ENCODE results near the gene SEMA4D. TPM values are rescaled to one million over a fixed set of nuclear protein-coding genes. Genes with fewer than 3 reads are reported as not detected.

Gene SEMA4D, protein sequence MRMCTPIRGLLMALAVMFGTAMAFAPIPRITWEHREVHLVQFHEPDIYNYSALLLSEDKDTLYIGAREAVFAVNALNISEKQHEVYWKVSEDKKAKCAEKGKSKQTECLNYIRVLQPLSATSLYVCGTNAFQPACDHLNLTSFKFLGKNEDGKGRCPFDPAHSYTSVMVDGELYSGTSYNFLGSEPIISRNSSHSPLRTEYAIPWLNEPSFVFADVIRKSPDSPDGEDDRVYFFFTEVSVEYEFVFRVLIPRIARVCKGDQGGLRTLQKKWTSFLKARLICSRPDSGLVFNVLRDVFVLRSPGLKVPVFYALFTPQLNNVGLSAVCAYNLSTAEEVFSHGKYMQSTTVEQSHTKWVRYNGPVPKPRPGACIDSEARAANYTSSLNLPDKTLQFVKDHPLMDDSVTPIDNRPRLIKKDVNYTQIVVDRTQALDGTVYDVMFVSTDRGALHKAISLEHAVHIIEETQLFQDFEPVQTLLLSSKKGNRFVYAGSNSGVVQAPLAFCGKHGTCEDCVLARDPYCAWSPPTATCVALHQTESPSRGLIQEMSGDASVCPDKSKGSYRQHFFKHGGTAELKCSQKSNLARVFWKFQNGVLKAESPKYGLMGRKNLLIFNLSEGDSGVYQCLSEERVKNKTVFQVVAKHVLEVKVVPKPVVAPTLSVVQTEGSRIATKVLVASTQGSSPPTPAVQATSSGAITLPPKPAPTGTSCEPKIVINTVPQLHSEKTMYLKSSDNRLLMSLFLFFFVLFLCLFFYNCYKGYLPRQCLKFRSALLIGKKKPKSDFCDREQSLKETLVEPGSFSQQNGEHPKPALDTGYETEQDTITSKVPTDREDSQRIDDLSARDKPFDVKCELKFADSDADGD
- 0.98 and 1.3 TPM in 2 replicates for total RNA-seq (2014; rRNA removed; shearing (Covaris generic))
- 5.5 and 7.7 TPM in 2 replicates for polyA plus RNA-seq (2015; cell fraction: cytosol; rRNA removed)
- 9.3 and 12.7 TPM in 2 replicates for polyA plus RNA-seq (2015; cell fraction: nucleus; rRNA removed)

GRCh38 chr9:89497978-89498851, at the start of gene SEMA4D:
Gene SEMA4D, minus strand, starts transcription at chr9:89498113. Its CDS starts 92,657 bp downstream, at chr9:89405456.
- DNase-seq (ENCODE audit: low read depth, low spot score), result peak; percentile 68
- in situ Hi-C loops (cut with HindIII; ENCODE audit: low pct_unique_long_range_greater_than_20kb, low sequenced_read_pairs), result no loop called here

DNA sequence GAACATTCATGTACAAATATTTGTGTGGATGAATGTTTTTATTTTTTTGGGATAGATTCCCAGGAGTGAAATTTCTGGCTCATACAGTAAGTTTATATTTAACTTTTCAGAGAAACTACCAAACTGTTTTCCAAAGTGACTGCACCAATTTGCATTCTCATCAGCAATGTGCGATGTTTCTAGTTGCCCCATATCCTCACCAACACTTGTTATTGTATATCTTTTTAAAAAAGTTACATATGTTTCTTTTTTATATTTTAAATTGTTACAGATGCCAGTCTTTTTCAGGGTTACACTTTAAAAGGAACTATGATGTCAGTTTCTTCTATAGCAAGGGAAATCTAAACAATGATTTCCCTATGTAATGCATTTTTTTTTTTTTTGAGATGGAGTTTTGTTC, 49.1 kb upstream of the SEMA4D start:
- no peak for DNase-seq (ENCODE audit: low read depth, low spot score)
- in situ Hi-C loops (cut with HindIII; ENCODE audit: low pct_unique_long_range_greater_than_20kb, low sequenced_read_pairs), result no loop called here

DNA sequence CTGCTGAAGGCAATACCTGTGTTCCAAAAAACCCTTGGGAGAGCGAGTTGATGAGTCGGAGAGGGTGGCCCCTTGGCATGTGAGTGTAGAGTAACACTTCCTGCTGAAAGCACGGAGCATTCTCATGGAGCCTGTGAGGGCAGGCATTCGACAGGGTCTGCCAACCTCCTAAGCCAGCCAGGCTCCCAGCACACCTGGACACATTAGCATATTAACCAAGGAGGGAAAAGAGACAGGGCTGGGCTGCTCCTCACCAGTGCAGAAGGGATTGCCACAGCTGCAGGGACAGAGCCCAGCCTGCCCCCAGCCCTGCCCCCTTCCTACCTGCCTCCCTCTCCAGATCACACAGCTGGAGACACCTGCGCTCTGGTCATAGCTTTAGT, 46.4 kb upstream of the SEMA4D start:
- in situ Hi-C loops (cut with HindIII; ENCODE audit: low pct_unique_long_range_greater_than_20kb, low sequenced_read_pairs), result no loop called here
- DNase-seq (ENCODE audit: low read depth, low spot score), result no peak

DNA sequence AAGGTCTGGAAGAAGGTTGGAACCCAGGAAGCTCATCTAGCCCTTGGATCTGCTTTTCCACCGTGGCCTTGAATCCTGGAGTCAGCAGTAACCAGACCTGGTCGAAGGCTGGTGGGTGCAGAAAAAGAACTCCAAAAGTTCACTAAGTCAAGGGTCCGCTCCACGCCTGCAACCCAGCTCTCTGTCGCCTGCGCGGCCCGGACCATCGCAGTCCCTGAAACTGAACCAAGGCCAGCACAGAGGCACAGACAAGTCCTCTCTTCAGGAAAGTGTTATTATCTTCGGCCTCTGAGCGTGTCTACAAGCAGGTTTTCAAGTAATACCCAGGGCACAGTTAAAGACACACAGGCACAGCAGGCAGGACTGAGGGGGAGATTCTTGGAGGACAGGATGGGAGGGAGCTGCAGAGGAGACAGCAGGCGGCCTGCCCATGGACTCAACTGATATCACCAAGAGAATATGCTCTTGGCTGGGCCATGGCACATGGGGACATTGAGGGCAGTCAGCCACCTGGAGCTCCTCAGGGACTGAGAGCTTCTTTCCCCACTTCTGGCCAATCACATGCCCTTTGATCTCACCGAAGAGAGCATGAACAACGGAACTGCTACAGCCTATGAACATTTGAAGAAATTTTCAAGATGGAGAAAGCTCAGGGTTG, 45.8 kb upstream of the SEMA4D start:
- no peak for DNase-seq (ENCODE audit: low read depth, low spot score)
- in situ Hi-C loops (cut with HindIII; ENCODE audit: low pct_unique_long_range_greater_than_20kb, low sequenced_read_pairs), result no loop called here

DNA sequence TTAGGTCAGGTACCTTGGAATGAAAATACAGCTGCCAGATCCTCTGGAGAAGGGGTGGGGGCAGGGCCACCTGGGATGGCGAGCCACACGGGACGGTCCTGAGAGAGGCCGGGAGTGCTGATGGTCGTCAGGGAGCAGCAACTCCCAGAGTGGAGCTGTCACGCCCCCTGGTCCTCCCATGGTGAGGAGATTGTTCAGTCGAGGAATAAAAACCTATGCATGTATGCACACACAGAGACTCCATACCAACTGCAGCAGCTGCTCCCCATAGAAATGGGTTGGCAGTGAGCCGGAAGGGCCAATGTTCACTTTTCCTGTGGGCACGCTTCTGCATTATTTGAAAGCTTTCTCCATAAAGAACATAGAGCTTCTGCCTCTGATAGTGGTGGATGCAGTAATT, 45.2 kb upstream of the SEMA4D start:
- DNase-seq (ENCODE audit: low read depth, low spot score), result no peak
- in situ Hi-C loops (cut with HindIII; ENCODE audit: low pct_unique_long_range_greater_than_20kb, low sequenced_read_pairs), result no loop called here

- in situ Hi-C loops (cut with HindIII; ENCODE audit: low pct_unique_long_range_greater_than_20kb, low sequenced_read_pairs), result no loop called here
Observed at GRCh38 chr9:89542401-89543021, 44.6 kb upstream of the SEMA4D start.

DNA sequence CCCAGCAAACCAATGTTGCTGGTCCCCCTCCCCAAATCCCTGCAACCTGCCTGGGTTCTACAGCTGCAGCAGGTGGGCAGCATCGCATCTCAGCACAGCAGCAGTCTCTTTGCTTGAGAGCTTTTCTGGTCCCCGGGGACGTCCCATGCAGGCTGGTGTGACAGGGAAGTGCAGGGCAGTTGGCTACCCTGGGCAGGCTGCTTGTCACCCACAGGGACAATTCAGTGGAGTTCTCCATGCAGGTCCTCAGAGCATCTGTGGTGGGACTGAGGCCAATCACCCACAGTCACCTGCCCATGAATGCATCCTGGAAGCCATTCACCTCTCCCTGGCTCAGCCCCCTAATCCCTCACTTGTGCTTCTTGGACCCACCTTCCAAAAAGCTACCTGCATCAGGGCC, 43.9 kb upstream of the SEMA4D start:
- DNase-seq (ENCODE audit: low read depth, low spot score), result no peak
- in situ Hi-C loops (cut with HindIII; ENCODE audit: low pct_unique_long_range_greater_than_20kb, low sequenced_read_pairs), result no loop called here

More at GRCh38 chr9:89542401-89543021, 44.6 kb upstream of the SEMA4D start:
- DNase-seq (ENCODE audit: low read depth, low spot score), result no peak

DNA sequence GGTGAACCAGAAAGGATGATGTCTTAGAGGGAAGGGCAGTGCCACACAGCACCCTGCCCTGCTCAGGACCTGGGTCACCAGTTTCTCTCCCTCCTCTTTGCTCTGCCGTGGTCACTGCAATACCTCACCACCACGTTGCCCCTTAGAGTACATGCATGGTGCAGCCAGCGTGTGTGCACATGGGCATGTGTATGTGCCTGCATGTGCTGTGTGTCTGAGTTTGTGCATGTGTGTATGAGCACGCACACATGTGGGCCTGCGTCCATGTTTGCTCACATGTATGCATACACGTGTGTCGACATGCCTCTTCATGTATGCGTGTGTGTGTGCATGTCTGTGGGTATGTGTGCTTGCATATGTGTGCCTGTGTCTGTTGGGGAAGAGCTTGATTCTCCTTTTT, 41.5 kb upstream of the SEMA4D start:
- DNase-seq (ENCODE audit: low read depth, low spot score), result no peak
- in situ Hi-C loops (cut with HindIII; ENCODE audit: low pct_unique_long_range_greater_than_20kb, low sequenced_read_pairs), result no loop called here

DNA sequence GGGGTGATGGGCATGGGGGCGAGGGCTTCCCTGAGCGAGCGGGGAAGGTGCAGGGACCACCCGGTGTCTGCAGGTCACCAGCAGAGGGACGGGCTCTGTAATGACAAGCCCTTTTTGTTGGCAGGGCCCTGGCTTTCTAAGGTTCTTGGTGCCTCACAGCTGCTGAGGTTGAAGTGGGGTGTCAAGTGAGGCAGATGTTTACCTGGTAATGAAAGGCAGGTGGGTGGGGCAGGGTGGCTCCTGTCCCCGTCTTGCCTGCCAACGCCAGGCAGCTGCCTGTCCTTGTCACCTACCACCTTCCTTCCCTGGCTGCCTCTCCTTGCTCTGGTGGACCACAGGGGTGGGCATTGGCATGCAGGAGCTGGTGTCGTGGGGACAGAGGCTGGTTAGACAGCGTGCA, 41.0 kb upstream of the SEMA4D start:
- in situ Hi-C loops (cut with HindIII; ENCODE audit: low pct_unique_long_range_greater_than_20kb, low sequenced_read_pairs), result no loop called here
- DNase-seq (ENCODE audit: low read depth, low spot score), result no peak

- in situ Hi-C loops (cut with HindIII; ENCODE audit: low pct_unique_long_range_greater_than_20kb, low sequenced_read_pairs), result no loop called here
- no peak for DNase-seq (ENCODE audit: low read depth, low spot score)
Observed at GRCh38 chr9:89537166-89537565, 39.3 kb upstream of the SEMA4D start.

- in situ Hi-C loops (cut with HindIII; ENCODE audit: low pct_unique_long_range_greater_than_20kb, low sequenced_read_pairs), result no loop called here
- DNase-seq (ENCODE audit: low read depth, low spot score), result no peak
Observed at GRCh38 chr9:89536600-89536999, 38.7 kb upstream of the SEMA4D start.

- no peak for DNase-seq (ENCODE audit: low read depth, low spot score)
- in situ Hi-C loops (cut with HindIII; ENCODE audit: low pct_unique_long_range_greater_than_20kb, low sequenced_read_pairs), result no loop called here
Observed at GRCh38 chr9:89536145-89536574, 38.2 kb upstream of the SEMA4D start.

DNA sequence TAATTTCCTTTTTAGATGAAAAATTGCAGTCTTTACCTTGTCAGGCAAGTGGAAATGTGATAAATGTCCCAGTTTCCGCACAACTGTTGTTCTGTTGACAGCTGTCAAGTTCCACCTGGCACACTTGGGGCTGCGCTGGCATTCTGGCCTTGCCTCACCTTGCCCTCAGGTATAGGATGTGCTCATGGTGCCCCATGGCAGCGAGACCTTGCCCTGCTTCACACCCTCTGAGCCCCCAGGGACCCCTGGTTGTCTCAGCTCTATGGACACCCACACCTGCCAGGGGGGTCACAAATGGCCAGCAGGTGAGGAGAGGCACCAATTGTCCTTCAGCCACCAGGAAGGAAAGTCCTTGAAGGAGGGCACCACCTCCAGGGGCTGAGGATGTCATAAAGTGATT, 37.5 kb upstream of the SEMA4D start:
- in situ Hi-C loops (cut with HindIII; ENCODE audit: low pct_unique_long_range_greater_than_20kb, low sequenced_read_pairs), result no loop called here
- DNase-seq (ENCODE audit: low read depth, low spot score), result no peak

DNA sequence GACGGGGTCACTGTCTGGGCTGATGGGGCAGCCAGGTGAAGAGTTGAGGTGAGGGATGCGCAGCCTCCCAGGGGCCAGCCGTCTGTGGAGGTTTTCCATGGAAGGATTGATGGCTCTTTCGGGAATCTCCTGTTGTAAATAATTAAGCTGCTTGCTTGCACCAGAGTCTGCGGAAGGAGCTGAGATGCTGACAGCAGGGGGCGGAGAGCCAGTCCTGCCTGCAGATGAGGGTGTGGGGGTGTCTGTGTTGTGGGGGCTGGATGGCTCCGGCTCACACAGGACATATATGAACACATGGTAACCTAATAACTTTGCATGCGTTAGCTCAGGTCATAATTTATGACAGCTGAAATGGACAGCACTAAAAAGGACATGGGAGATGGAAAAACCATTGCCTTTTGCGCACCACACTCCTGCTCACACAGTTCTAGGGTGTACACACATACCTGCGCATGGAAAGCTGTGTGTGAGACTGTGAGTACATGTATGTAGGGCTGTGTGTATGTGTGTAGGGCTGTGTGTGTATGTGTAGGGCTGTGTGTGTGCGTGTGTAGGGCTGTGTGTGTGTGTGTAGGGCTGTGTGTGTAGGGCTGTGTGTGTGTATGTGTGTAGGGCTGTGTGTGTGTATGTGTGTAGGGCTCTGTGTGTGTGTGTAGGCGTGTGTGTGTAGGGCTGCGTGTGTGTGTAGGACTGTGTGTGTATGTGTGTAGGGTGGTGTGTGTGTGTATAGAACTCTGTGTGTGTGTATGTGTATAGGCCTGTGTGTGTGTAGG, 36.8 kb upstream of the SEMA4D start:
- in situ Hi-C loops (cut with HindIII; ENCODE audit: low pct_unique_long_range_greater_than_20kb, low sequenced_read_pairs), result no loop called here
- no peak for DNase-seq (ENCODE audit: low read depth, low spot score)

DNA sequence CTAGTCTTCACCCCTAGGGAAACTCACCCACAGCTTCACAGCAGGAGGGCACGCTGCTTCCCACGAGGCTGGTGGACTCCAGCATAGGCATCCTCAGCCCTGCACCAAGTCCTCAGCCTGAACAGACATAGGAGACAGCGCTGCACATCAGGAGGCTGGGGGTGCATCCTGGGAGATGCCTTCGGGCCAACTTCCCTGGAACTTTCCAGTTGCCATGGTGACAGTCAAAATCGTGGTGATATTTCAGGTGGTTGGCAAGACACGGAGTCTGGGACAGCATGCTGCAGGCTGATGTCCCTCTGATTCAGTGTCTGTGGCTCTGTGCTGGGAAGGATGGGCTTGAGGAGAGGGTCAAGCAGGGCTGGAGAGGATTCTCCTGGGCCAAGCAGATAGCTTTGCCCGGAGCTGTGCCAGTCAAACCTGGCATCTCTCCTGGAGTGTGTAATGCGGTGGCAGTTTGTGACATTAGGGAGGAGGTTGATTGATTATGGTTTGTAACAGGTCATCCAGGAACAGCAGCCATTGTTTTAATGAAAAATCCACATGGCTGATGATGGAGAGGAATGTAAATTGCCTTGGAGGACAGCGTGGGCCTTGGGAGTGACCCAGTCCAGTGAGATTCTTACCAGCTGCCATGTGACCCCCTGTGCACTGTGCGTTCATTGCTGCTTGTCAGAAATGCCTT, 35.6 kb upstream of the SEMA4D start:
- in situ Hi-C loops (cut with HindIII; ENCODE audit: low pct_unique_long_range_greater_than_20kb, low sequenced_read_pairs), result no loop called here
- DNase-seq (ENCODE audit: low read depth, low spot score), result peak; percentile 21

- in situ Hi-C loops (cut with HindIII; ENCODE audit: low pct_unique_long_range_greater_than_20kb, low sequenced_read_pairs), result no loop called here
- DNase-seq (ENCODE audit: low read depth, low spot score), result no peak
Observed at GRCh38 chr9:89532944-89533343, 35.0 kb upstream of the SEMA4D start.

Data from SK-MEL-5 (cell line).